Amniotic stem cell (primary cell): Measurements from ENCODE around the gene WDR86.

Experiments
- DNase-seq: peaks from one replicate; lab custom pipeline; 2025; lab: John Stamatoyannopoulos, UW

WDR86 gene

DNA sequence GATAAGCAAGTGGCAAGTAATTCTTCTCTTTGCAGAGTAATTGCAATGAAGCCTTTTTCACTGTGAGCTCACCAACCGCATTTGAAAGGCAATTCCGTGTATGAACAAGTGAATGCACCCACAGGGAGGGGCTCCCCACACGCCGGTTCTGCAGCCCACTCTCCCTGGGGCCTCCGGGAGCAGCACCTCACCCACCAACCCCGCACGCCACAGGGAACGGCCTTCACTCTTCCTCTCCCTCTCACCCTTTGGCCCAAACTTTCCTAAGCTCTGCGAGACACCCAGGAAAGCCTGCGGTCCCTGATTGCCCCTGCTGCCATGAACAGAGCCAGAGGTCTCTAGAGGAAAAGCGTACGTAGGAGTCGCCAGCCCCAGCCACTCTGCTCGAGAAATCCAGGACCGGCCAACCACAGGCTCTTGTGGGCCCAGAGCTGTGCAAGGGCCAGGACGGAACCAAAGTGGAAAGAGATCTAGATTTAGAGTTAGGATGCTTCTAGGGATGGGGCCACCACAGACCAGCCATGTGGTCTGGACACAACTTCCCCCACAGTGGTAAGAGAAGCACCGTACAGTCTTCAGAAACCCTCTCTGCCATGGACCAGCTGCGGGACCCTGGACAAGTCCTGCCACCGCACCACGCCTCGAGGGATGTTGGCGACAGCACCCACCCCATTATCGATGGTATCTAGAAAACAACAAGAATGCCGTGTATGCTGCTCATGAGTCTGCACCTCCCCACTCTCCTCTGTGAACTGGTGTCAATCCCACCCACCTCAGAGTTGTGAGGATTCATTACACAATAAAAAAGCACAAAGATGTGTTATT is 3.6 kb downstream of the WDR86 start:
- no peak for DNase-seq

DNA sequence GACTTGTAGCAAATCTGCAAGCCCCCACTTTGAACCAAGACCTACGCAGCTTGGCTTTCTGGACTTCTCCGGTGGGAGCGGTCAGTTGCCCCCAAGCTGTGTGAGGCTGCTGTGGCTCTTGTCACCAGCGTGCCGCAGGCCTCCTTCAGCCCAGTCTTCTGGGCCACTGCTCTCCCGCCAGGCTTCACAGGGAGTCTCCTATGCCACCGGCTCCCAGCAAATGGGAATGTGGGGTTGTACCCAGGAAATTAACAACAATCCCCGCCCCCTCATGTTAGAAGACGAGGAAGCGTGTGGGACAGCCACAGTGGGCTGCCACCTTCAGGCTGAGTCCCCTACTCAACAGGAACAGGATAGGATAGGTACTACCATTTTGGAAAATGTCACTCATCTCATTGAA is 4.2 kb downstream of the WDR86 start:
- no peak for DNase-seq

DNA sequence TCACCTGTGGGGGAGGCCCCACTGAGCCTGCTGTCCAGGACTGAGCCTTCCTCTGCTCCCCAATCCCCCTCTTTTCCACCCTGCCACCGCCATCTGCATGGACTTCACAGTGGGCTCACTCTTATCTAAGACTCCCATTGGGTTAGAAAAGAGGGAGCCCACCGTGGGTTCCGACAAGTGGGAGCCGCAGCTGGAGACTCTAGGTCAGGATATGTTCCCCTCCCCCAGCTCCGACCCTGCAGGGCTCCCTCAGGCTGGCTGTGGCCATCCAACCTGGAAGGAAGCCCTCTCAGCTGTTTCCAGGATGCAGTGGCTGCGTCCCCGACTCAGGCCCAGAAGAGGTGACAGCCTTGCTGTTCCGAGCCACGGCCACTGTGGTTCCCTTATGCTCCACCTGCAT is 4.8 kb downstream of the WDR86 start:
- no peak for DNase-seq

DNA sequence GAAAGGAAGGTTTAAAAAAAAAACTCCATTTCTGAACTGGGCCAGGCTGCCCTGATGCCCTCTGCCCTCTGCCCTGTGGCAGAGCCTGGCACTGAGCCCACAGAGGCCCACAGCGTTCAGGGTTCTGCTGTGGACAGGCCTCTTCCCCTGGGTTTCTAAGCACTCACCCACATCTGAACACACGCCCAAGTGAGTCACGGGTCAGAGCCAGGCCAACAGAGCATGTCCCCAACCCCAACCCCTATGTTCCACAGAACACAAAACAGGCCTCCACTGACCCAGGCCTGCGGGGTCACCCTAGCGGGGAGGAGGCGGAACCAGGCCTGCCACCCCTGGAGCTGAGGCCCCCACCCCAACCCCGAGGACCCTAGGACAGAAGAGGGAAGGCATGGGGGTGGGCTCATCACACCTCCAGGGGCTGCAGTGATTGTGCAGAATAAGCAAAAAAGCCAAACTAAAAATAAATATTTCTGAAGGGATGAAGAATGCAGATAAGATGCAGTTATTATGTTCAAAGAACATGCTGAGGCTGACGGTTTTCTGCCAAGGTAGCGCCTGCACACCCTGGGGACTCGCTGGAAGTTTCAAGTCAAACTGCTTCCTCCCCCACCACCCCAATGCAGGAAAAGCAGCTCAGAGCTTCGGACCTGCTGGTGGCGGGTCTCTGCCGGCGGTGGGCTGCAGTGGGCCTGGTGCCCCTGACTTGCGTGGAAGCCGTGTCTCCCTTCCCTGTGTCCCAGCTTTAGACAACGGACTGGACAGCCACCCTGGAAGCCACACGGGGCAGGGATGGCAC is 5.4 kb downstream of the WDR86 start:
- no peak for DNase-seq

DNA sequence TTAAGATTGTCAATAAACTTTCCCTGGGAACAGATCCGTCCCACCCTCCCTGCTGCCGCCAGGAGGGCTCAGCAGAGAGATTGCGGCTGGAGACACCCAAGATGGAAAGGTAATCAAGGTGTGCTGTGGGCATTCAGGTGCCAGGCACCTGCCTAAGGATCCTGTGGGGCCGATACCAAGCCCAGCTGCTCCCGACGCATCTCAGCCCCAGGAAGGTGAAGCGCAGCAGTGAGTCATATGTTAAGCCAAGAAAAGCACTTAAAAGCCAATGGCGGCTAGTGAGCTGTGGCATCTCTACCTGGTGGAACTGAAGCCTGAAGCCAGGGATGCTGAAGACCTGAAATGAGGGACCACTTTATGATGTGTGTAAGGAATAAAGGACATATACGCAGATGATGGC is 6.1 kb downstream of the WDR86 start:
- no peak for DNase-seq

DNA sequence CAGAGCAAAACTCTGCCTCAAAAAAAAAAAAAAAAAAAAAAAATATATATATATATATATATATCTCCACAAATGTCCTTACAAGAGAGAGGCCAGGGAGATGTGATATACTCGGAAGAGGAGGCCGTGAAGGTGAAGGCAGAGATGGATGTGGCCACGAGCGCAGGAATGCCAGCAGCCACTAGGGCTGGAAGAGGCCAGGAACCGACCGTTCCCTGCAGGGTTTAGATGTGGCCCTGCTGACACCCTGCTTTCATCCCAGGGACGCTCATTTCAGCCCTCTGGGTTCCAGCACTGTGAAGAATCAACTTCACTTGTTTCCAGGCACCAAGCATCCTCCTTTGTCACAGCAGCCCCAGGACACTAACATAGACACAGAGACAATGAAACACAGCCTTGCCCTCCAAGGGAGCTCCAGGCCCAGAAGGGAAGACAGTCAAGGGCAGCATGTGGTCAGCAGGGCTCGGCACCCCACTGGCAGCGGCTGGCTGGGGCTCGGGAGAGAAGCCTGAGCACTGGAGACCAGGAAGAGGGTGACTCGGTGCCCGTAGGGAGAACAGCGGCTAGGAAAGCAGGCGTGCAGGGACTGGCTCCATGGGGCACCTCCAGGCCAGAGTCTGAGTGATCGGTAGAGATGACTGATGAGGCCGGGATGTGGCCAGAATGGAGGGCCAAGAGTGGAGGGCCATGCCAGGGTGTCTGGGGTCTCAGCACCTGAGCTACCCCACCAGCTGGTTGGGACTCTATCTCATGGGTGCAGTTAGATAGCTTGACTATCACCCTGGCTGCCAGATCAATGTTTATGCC is 7.6 kb downstream of the WDR86 start:
- no peak for DNase-seq

DNA sequence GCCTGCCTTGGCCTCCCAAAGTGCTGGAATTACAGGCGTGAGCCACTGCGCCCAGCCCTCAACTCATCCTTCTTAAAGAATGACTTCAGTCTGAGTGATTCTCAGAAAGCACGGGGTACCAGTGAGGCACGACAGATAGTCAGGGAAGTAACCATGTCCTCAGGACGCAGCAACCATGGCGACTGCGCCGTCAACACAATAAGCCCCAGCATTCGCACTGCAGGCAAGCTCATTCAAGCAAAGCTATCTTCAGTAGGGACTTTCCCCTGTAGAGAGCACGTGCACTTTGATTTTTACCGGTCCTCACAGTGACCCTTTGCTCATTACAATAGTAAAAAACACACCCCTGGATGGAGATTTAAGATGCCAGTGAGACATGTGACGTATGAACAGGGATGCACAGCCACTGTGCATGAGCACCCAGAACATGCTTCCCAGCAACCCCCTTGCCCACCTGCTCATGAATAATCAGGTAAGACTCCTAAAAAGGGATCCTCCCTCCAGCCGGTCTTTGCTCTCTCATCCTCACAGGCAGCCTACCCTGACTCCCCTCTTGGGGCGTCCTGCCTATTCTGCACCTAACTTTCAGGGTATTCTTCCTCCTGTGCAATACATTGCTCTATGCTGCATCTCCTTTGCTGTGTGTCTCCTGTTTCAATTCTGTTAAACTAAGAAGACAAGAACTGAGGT is 9.1 kb downstream of the WDR86 start:
- DNase-seq: no peak

DNA sequence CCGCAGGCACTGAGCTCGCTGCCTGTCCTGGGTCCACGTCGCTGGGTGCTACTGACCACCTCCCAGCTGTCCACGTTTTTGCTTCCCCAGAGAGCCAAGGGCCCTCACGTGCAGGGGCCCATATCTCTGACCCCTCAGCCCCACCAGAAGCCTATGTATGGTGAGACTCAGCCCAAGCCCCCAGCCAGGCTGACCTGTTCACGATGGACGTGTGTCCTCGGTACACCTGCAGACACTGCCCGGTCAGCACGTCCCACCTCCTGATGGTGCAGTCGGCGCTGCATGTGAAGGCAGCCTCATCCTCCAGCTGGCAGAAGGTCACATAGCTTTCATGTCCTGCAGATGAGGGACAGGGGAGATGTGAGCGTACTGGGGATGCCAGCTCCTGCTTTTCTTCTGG is 9.9 kb downstream of the WDR86 start:
- DNase-seq: no peak

DNA sequence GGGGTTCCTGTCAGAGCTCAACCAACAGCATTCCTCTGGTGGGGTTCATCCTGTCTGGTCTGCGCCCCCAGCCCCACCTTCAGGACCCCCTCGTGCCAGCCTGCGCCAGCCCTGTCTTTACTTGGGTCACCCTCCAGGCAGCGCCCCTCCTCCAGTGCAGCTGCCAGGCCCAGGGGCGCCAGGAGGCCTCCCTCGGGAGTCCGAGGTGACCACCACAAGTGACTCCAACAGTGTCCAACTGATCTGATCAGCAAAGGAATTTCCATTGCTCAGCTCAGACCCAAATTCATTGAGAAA is 10.6 kb downstream of the WDR86 start:
- DNase-seq: no peak

DNA sequence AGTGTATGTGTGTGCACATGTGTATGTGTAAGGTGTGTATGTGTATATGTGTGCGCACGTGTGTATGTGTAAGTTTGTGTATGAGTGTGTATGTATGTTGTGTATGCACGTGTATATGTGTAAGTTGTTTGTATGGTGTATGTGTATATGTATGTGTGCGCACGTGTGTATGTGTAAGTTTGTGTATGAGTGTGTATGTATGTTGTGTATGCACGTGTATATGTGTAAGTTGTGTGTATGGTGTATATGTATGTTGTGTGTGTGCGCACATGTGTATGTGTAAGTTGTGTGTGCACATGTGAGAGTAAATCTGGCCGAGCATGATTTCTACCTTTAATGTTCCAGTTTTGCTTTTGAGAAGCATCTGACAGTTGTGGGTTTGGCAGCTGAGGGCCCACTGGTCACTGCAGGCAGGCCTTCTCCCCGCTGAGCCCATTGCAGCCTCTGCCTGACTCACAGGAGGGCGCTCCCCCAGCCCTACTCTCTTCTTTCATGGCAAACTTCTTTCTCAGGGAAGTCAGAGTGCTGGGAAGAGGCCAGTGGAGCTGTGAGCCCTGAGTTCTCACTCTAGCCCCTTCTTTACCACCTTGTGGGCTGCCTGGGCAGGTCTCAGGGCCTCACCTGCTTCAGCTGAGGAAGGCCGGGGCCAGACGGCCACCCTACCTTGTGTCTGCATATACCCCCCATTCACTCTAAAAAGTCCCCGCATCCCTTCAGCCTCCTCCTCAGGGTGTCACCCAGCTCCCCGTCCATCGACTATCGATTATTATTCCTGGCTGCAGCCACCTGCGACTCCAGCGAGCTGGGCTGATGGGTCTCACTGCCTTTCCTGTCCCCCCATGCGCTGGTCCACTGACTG is 11.2 kb downstream of the WDR86 start:
- DNase-seq: no peak

DNA sequence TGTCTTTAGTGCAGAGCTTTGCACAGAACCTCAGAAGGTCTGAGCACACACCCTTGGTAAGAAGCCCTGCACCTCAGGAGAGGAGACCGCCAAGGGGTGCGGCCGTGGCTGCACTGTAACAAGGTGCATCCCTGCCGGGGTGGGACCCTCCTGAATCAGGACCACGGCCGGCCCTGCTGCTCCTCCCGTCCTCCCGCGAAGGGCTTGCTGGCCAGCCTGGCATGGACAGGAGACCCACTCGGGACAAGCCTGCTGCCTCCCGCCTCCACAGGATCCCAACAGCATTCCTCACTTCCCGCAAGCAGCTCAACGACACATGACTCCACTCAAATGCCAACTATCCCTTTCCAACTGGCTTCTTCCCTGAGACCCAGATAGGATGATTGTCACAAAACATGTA is 12.8 kb downstream of the WDR86 start:
- no peak for DNase-seq

DNA sequence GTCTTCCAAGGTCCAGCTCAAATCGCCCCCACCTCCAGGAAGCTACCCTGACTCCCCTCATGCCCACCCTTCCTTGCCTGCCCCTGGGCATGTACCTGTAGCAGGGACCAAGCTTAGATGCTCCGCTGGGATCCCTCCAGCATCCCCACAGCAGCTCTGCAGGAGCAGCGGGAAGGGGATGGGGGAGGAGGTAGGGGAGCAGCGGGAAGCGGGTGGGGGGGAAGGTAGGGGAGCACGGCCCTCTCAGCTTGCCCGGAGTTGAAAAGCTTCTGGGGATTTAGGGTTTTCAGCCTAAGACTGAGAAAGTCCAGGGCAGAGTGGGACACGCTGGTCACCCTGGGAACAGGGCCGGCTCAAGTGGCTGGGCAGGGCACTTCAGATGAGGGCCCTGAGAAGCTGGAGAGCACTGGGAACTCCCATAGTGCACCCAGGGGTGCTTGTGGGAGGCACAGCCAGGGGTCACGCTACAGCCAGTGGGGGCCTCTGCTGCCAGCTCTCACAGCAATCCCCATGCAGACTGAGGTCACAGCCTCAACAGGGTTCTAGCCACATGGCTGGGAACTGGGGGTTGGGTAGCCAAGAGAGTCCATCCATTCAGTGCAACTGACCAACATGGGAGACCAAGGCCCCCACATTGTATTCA is 13.4 kb downstream of the WDR86 start:
- no peak for DNase-seq

DNA sequence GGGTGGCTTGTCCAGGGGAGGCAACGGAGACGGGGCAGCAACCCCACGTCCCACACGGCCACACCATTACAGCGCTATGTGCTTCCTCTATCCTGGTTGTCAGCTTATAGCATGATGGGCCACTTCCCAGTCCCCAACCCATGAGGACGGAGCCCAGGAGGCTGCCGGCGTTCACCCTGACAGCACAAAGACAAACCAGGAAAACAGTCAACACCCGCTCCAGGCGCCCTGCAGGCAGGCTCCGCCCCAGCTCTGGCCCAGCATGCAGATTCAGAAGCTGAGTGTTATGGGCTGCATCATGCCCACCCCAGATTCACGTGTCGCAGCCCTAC is 14.8 kb downstream of the WDR86 start:
- no peak for DNase-seq

DNA sequence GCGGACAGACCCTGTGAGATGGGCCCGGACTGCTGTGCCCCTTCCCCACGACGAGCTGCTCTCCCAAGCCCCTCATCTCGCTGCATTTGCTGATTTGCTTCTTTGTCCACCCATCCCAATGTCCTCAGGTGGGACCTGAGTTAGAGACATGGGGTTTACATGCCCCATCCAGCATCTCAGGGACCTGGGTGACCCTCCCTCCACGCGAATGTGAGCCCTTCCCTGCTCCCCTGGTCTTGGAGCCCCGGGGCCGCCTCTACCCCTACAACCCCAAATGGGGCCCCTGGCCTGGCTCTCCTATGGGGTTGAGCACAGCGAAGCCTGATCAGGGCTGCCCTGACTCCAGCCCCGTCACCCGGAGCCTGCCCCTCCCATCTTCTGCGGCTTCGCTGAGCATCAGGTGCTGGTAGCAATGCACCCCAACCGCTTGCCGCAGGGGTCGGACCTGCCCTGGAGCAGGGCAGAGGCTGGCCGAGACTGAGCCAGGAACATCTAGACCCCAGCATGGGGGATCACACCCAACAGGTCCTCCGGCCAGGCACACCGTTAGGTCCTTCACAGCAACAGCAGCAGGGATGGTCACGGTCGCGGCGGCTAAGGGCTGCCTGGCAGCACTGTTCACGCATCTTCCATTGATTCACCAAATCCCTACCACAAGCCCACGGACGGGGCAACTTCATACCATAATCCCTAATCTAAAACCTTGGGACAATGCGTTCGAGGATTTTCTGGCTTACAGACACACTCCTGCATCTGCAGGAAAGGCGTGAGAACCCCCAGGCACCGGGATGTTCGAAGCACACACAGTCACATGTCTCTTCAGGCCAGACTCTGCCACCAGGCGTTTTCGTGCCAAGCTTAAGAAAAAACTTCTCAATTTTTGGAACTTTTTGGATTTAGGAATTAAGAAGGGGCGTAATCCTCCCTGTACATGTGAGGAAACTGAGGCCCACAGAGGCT is 15.5 kb downstream of the WDR86 start:
- DNase-seq: no peak

DNA sequence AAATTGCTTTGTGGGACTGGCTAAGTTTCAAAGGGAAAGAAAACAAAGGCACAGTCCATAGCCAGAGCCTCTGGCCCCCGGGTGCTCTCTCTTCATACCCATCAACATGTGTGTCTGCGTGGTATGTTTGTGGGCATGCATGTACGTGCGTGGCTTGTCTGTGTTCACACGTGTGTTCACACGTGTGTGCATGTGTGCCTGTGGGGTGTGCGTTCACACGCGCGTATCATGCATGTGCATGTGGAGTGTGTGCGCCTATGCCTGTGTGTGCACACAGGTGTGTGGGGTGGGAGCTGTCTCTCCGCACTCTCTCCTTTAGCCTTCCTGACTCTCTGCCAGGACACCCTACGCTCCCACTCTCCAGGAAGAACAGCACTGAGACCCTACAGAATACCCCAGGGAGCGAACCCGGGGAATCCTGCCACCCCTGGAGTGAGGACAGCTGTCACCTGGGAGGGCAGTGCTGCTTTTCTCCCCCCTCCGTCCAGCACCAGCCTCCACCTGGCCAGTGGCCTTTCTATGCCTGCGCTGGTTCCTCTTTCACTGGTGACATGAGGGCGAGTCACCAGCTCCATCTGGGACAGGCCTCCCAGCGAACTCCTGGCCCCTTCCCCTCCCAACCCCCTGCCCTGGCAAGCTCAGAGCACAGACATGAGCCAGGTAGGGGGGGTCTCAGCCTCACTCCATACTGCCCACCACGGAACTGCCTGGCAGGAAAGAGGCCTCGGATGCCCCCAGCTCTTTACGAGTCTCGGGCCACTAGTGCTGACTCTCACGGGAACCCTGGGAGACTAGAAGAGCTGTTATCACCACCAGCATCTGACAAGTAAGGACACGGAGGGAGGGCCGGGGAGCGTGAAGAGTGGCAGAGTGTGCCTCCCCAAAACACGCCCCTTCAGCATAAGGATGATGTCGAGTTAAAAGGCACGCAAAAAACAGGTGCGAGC is 16.5 kb downstream of the WDR86 start:
- no peak for DNase-seq

DNA sequence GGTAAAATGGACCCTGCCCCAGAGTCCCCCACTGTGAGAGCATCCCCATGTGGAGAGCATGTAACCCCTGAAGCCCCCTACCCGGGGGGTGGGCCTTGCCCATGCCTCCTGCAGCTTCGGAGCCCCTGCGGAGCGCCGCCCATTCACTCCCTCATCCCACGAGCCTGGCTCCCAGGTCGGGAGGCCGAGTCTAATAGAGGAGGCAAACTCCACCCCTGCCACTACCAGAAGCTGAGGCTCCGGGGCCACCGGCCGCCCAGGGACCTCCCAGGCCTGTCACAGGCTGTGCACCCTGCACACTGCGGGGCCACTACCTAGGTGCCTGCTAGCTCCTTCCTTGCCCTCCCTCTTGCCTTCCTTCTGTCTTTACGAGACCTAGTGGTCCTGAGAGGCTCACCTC is 17.4 kb downstream of the WDR86 start:
- no peak for DNase-seq

DNA sequence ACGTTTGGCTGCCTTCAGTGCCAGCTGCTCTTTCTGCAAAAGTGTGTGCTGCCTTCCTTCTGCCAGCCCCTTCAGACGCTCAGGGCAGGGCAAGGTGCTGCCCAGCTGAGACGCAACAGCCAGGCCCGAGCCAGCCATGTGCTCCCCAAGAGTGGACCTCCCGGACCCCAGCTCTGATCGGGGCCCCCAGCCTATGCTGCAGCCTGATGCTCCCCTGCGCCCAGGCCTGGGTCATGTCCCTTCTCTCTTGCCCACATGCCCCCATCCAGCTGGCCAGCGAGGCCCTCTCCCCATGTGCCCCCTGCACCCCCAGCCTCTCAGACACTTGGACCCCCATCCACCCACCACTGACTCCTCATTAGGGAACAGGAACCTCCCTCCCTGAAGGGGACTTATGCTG is 17.8 kb downstream of the WDR86 start:
- DNase-seq: no peak

DNA sequence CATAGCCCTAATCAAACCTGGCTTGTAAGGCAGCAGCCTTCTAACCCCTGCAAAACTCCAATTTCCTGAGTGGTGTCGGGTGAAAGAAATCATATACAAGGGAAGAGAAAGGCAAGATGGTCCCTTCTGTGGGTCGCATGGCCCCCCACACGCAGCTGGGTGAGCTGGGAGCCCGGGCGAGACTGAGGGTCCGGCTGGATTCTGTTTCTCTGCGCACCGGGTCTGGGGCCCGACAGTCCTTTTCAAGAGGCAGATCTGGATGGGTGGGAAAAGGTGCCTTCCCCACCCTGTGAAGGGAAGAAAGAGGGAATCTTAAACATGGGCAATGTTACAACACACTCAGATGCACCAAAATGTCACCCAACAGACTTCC is 18.5 kb downstream of the WDR86 start:
- no peak for DNase-seq
